Measurements from ENCODE around the gene AK3. TPM values are rescaled to one million over a fixed set of nuclear protein-coding genes. Genes with fewer than 3 reads are reported as not detected.

AK3 gene
- total RNA-seq, 1 donor from 2014 or later = 65.5 TPM

- Histone ChIP-seq H3K36me3 (ENCODE audit: control insufficient read depth, insufficient read depth, low read length) (no peaks in the 10 kb centered on the region), H3K27me3 (ENCODE audit: control insufficient read depth, insufficient read depth, low read length) (no peaks in the 10 kb centered on the region), H3K4me3 (ENCODE audit: low read depth, low read length) (no peak overlapping the region)
- TF ChIP-seq, protein P1, sequence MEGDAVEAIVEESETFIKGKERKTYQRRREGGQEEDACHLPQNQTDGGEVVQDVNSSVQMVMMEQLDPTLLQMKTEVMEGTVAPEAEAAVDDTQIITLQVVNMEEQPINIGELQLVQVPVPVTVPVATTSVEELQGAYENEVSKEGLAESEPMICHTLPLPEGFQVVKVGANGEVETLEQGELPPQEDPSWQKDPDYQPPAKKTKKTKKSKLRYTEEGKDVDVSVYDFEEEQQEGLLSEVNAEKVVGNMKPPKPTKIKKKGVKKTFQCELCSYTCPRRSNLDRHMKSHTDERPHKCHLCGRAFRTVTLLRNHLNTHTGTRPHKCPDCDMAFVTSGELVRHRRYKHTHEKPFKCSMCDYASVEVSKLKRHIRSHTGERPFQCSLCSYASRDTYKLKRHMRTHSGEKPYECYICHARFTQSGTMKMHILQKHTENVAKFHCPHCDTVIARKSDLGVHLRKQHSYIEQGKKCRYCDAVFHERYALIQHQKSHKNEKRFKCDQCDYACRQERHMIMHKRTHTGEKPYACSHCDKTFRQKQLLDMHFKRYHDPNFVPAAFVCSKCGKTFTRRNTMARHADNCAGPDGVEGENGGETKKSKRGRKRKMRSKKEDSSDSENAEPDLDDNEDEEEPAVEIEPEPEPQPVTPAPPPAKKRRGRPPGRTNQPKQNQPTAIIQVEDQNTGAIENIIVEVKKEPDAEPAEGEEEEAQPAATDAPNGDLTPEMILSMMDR (IDR thresholded peaks at IDR 0.05; ENCODE audit: insufficient read depth, low read length, poor library complexity, severe bottlenecking) = no peak
- no peak for DNase-seq (ENCODE audit: low read depth)
These were observed 27.7 kb upstream of the AK3 start for GRCh38 chr9:4768681-4769080.

- no peaks in the 10 kb centered on the region for H3K36me3 ChIP-seq (ENCODE audit: control insufficient read depth, insufficient read depth, low read length)
- TF ChIP-seq, protein P1 (IDR thresholded peaks at IDR 0.05; ENCODE audit: insufficient read depth, low read length, poor library complexity, severe bottlenecking) = no peak
- H3K4me3 ChIP-seq (ENCODE audit: low read depth, low read length) = no peak overlapping the region
- no peaks in the 10 kb centered on the region for H3K27me3 ChIP-seq (ENCODE audit: control insufficient read depth, insufficient read depth, low read length)
- DNase-seq (ENCODE audit: low read depth) = no peak
These were observed 23.0 kb upstream of the AK3 start for GRCh38 chr9:4764033-4764432.

DNA sequence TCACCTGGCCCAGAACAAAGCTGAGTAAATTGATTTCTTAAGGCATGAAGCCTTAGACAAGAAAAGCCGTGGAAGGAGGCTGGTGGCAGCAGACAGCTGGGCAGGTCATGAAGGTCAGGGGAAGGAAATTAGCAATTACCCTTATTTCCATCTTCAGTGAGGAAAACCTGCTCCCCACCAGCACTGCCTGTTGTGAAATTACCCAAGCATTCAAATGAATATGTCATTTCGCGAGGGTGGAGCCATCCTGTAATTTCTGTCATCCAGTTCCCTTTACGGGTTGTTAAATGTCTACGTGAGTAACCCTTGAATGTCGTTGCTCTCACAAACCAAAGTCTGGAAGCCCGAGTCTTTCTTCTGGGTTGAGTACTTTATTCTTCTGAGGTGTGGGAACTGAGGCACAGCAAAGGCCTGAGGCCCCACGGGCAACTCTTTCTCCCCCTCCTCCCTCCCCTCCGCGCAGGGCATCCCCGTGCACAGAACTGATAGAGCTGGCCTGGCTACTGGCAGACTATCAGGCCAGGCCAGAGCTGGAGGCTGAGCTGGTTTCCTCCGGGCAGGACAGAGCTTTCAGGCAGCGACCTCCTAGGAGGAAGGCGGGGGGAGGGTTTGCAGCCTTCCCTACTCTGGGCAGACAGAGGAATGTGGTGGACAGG lies 22.0 kb upstream of the AK3 start:
- TF ChIP-seq, protein P1 (IDR thresholded peaks at IDR 0.05; ENCODE audit: insufficient read depth, low read length, poor library complexity, severe bottlenecking) = no peak
- Histone ChIP-seq H3K36me3 (ENCODE audit: control insufficient read depth, insufficient read depth, low read length) (no peaks in the 10 kb centered on the region), H3K4me3 (ENCODE audit: low read depth, low read length) (no peak overlapping the region), H3K27me3 (ENCODE audit: control insufficient read depth, insufficient read depth, low read length) (no peaks in the 10 kb centered on the region)
- DNase-seq (ENCODE audit: low read depth) = no peak

DNA sequence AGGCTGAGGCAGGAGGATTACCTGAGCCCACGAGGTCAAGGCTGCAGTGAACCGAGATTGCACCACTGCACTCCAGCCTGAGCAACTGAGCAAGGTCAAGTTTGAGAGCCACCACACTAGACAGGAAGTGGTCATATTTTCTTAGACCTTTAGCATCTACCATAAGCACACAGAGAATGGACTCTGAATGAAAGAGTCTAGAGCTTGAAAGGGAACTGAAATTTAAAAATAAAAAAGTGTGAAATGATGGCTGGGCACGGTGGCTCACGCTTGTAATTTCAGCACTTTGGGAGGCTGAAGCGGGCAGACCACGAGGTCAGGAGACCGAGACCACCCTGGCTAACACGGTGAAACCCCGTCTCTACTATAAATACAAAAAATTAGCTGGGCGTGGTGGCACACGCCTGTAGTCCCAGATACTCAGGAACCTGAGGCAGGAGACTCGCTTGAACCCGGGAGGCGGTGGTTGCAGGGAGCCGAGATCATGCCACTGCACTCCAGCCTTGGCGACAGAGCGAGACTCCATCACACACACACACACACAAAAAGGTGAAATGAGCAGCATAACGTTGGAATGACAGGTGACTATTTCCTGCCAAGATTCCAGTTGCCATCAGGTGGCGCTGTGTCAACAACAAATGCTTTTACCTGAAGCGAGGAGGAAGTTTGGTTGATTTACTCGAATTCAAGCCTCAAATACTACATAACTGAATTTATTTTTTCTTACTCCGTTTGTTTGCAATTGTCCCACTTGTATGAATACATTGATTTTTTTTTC lies 21.3 kb upstream of the AK3 start:
- Histone ChIP-seq H3K36me3 (ENCODE audit: control insufficient read depth, insufficient read depth, low read length) (no peaks in the 10 kb centered on the region), H3K4me3 (ENCODE audit: low read depth, low read length) (no peak overlapping the region), H3K27me3 (ENCODE audit: control insufficient read depth, insufficient read depth, low read length) (no peaks in the 10 kb centered on the region)
- TF ChIP-seq, protein P1 (IDR thresholded peaks at IDR 0.05; ENCODE audit: insufficient read depth, low read length, poor library complexity, severe bottlenecking) = peak; percentile 80
- peak; percentile 55 for DNase-seq (ENCODE audit: low read depth)

- TF ChIP-seq, protein P1 (IDR thresholded peaks at IDR 0.05; ENCODE audit: insufficient read depth, low read length, poor library complexity, severe bottlenecking) = no peak
- Histone ChIP-seq H3K36me3 (ENCODE audit: control insufficient read depth, insufficient read depth, low read length) (no peaks in the 10 kb centered on the region), H3K27me3 (ENCODE audit: control insufficient read depth, insufficient read depth, low read length) (no peaks in the 10 kb centered on the region), H3K4me3 (ENCODE audit: low read depth, low read length) (no peak overlapping the region)
- DNase-seq (ENCODE audit: low read depth) = no peak
These were observed 19.1 kb upstream of the AK3 start for GRCh38 chr9:4760122-4760521.

All from kidney epithelial cell (primary cell).